Calu3 (cell line): ENCODE results near the gene ELAVL3. TPM values are rescaled to one million over a fixed set of nuclear protein-coding genes. Genes with fewer than 3 reads are reported as not detected.

Source experiments
- BruUV-seq: library from RNA; stranded (reverse); fragments of 400-500 nt; replicated peaks from 2 replicates; lab custom pipeline; 2021; lab: Mats Ljungman, UMichigan
- CTCF ChIA-PET: fragments of 300-600 bp; sonication (Branson Sonifier 250); formaldehyde crosslinking; loops from one replicate; lab custom pipeline; 2022; ENCODE audit warnings: antibody characterized with exemption; lab: Charles Lee
- DNase-seq: peaks from one replicate; pipeline ENCODE4 v3.0.0; 2022
- H3K27ac Mint-ChIP-seq: one replicate; pipeline ENCODE4 v1.8.0; 2022; ENCODE audit warnings: mixed read lengths; ENCODE audit not compliant: unreplicated experiment
- H3K27me3 Mint-ChIP-seq: one replicate; pipeline ENCODE4 v1.8.0; 2022; ENCODE audit warnings: mixed read lengths; ENCODE audit not compliant: unreplicated experiment
- H3K36me3 Mint-ChIP-seq: one replicate; pipeline ENCODE4 v1.8.0; 2022; ENCODE audit warnings: mild to moderate bottlenecking, moderate library complexity, mixed read lengths; ENCODE audit not compliant: insufficient read depth, unreplicated experiment
- H3K4me1 Mint-ChIP-seq: one replicate; pipeline ENCODE4 v1.8.0; 2022; ENCODE audit warnings: mild to moderate bottlenecking, low read depth, mixed read lengths; ENCODE audit not compliant: unreplicated experiment
- H3K4me3 Mint-ChIP-seq: one replicate; pipeline ENCODE4 v1.8.0; 2022; ENCODE audit warnings: mild to moderate bottlenecking, low read depth, moderate library complexity, mixed read lengths; ENCODE audit not compliant: unreplicated experiment
- H3K9me3 Mint-ChIP-seq: one replicate; pipeline ENCODE4 v1.8.0; 2022; ENCODE audit warnings: low read depth, mixed read lengths; ENCODE audit not compliant: unreplicated experiment
- CTCF ChIP-seq: fragments of 200-600 bp; IDR thresholded peaks from one replicate; pipeline ENCODE4 v1.8.0; 2022; ENCODE audit warnings: antibody characterized with exemption; ENCODE audit not compliant: unreplicated experiment
- intact Hi-C: fragments of 100-400 bp; cut with micrococcal nuclease; formaldehyde crosslinking; loops from one replicate; pipeline ENCODE4 v1.10.0; 2022; ENCODE audit not compliant: unreplicated experiment
- total RNA-seq: library from RNA; stranded (reverse); gene quantifications from 2 replicates; pipeline ENCODE4 v1.2.3, GENCODE V29; 2022

The ELAVL3 gene
- total RNA-seq, 1 experiment from 2014 or later = not detected

- intact Hi-C loops = no loop called here
- no peak overlapping the region for H3K27ac Mint-ChIP-seq
- no peak for DNase-seq
These were observed 913 bp upstream of the ELAVL3 start for GRCh38 chr19:11481534-11482383.

GRCh38 chr19:11479898-11480714, 740 bp downstream of the ELAVL3 start:
- DNase-seq = no peak
- CTCF ChIA-PET = no interaction called here
- intact Hi-C loops = no loop called here
- H3K27me3 Mint-ChIP-seq = peaks cover 17% of the 10 kb centered on the region
- H3K4me3 Mint-ChIP-seq = no peak overlapping the region
- H3K27ac Mint-ChIP-seq = no peak overlapping the region
- H3K4me1 Mint-ChIP-seq = no peaks in the 10 kb centered on the region
- H3K9me3 Mint-ChIP-seq = no peaks in the 10 kb centered on the region
- no TSS peak for BruUV-seq
- no peak for TF ChIP-seq CTCF
- H3K36me3 Mint-ChIP-seq = peaks cover 25% of the 10 kb centered on the region

More at GRCh38 chr19:11481534-11482383, 913 bp upstream of the ELAVL3 start:
- Mint-ChIP-seq H3K9me3 (no peaks in the 10 kb centered on the region), H3K36me3 (peaks cover 26% of the 10 kb centered on the region), H3K4me3 (peak overlapping the region; percentile 52), H3K4me1 (no peaks in the 10 kb centered on the region), H3K27me3 (peaks cover 17% of the 10 kb centered on the region)
- no peak for TF ChIP-seq CTCF
- BruUV-seq = no TSS peak
- CTCF ChIA-PET = interaction anchor here (1.0 kb wide), 2 partner anchors 77 to 188 kb away, joined by 3 to 5 read pairs; partner anchors contain the start of gene ELOF1

- Mint-ChIP-seq H3K9me3 (no peaks in the 10 kb centered on the region), H3K36me3 (peaks cover 19% of the 10 kb centered on the region), H3K27ac (no peak overlapping the region), H3K4me3 (no peak overlapping the region), H3K27me3 (peaks cover 17% of the 10 kb centered on the region), H3K4me1 (no peaks in the 10 kb centered on the region)
- no peak for TF ChIP-seq CTCF
- DNase-seq = no peak
- CTCF ChIA-PET = no interaction called here
- intact Hi-C loops = no loop called here
- BruUV-seq = no TSS peak
These were observed 1.6 kb downstream of the ELAVL3 start for GRCh38 chr19:11479090-11479897.
